OCI-M2 (cell line): ENCODE results near the gene TGFA.

Experiments
- DNase-seq: peaks from one replicate; lab custom pipeline; 2025; ENCODE audit not compliant: unreplicated experiment; lab: John Stamatoyannopoulos, UW

TGFA gene

GRCh38 chr2:70553584-70554337 is at the start of gene TGFA:
TSS of gene TGFA (minus strand) at chr2:70553826. CDS start at chr2:70553767, 59 bp downstream.
- no peak for DNase-seq

GRCh38 chr2:70603066-70603465 is 49.4 kb upstream of the TGFA start:
- DNase-seq: no peak

- no peak for DNase-seq
Measured at GRCh38 chr2:70598197-70598596, 44.6 kb upstream of the TGFA start.

- no peak for DNase-seq
Measured at GRCh38 chr2:70596739-70597138, 43.1 kb upstream of the TGFA start.

GRCh38 chr2:70596293-70596692 is 42.7 kb upstream of the TGFA start:
- DNase-seq: no peak

GRCh38 chr2:70583091-70583490 is 29.5 kb upstream of the TGFA start:
- no peak for DNase-seq

- DNase-seq: no peak
Measured at GRCh38 chr2:70580352-70580751, 26.7 kb upstream of the TGFA start.

GRCh38 chr2:70574618-70575017 is 21.0 kb upstream of the TGFA start:
- DNase-seq: no peak

GRCh38 chr2:70574109-70574508 is 20.5 kb upstream of the TGFA start:
- DNase-seq: no peak

GRCh38 chr2:70570041-70570661 is 16.5 kb upstream of the TGFA start:
- DNase-seq: no peak

GRCh38 chr2:70569559-70569958 is 15.9 kb upstream of the TGFA start:
- DNase-seq: no peak

GRCh38 chr2:70566906-70567305 is 13.3 kb upstream of the TGFA start:
- no peak for DNase-seq

- no peak for DNase-seq
Measured at GRCh38 chr2:70566464-70566863, 12.8 kb upstream of the TGFA start.

- DNase-seq: no peak
Measured at GRCh38 chr2:70565039-70565731, 11.6 kb upstream of the TGFA start.

GRCh38 chr2:70561893-70562292 is 8.3 kb upstream of the TGFA start:
- DNase-seq: no peak

- no peak for DNase-seq
Measured at GRCh38 chr2:70560442-70560841, 6.8 kb upstream of the TGFA start.

- DNase-seq: no peak
Measured at GRCh38 chr2:70560040-70560439, 6.4 kb upstream of the TGFA start.

GRCh38 chr2:70558195-70558808 is 4.7 kb upstream of the TGFA start:
- DNase-seq: no peak

GRCh38 chr2:70557171-70557838 is 3.7 kb upstream of the TGFA start:
- DNase-seq: no peak

GRCh38 chr2:70556608-70557007 is 3.0 kb upstream of the TGFA start:
- no peak for DNase-seq

GRCh38 chr2:70554338-70554892 is 789 bp upstream of the TGFA start:
- no peak for DNase-seq
